HL-60 (cell line): ENCODE results near the gene MAGEA8.

ENCODE experiments used
- DNase-seq, 2 experiments: peaks; one replicate each; pipeline ENCODE4 v3.0.0-alpha.2; 2010 to 2020; ENCODE audit warnings: low read depth in 1 of 2, low spot score in 1 of 2
- H3K27ac ChIP-seq: fragments of 250-450 bp; sonication (Bioruptor Pico); replicated peaks from 2 replicates; pipeline ENCODE4 v1.5.1; 2020; ENCODE audit warnings: mild to moderate bottlenecking, moderate library complexity
- H3K27me3 ChIP-seq: fragments of 250-450 bp; sonication (Bioruptor Pico); 2 replicates; pipeline ENCODE4 v1.5.1; 2021; ENCODE audit warnings: mild to moderate bottlenecking, moderate library complexity; ENCODE audit not compliant: insufficient read depth, poor library complexity, severe bottlenecking
- H3K4me3 ChIP-seq: replicated peaks from 2 replicates; pipeline ENCODE4 v1.5.1; 2011; ENCODE audit warnings: mild to moderate bottlenecking, control low read depth, low read length; ENCODE audit not compliant: insufficient read depth
- CTCF ChIP-seq: IDR thresholded peaks from one replicate; pipeline ENCODE4 v1.5.1; 2011; ENCODE audit warnings: low read length, control low read depth, inconsistent platforms; ENCODE audit not compliant: insufficient read depth
- GABPA ChIP-seq: IDR thresholded peaks from 2 replicates; pipeline ENCODE4 v1.6.1; 2012; ENCODE audit warnings: low read depth
- POLR2AphosphoS5 ChIP-seq: IDR thresholded peaks from 2 replicates; pipeline ENCODE4 v1.6.1; 2012; ENCODE audit warnings: low read depth
- REST ChIP-seq: IDR thresholded peaks from 2 replicates; pipeline ENCODE4 v1.6.1; 2012; ENCODE audit warnings: low read depth; ENCODE audit not compliant: insufficient replicate concordance
- SPI1 ChIP-seq: IDR thresholded peaks from 2 replicates; pipeline ENCODE4 v1.6.1; 2012; ENCODE audit warnings: low read depth, mild to moderate bottlenecking, borderline replicate concordance

MAGEA8 gene

GRCh38 chrX:149837639-149838038, 43.3 kb upstream of the MAGEA8 start:
- no peaks in the 10 kb centered on the region for H3K27me3 ChIP-seq

GRCh38 chrX:149841929-149842328, 39.1 kb upstream of the MAGEA8 start:
- TF ChIP-seq POLR2AphosphoS5 (no peak), CTCF (no peak), GABPA (no peak), REST (no peak), SPI1 (no peak)
- no peak overlapping the region for H3K4me3 ChIP-seq

More at GRCh38 chrX:149837639-149838038, 43.3 kb upstream of the MAGEA8 start:
- Histone ChIP-seq H3K27ac (no peak overlapping the region), H3K4me3 (no peak overlapping the region)
- no peak for TF ChIP-seq CTCF
- no peak for TF ChIP-seq GABPA
- TF ChIP-seq POLR2AphosphoS5: no peak
- no peak for TF ChIP-seq REST
- TF ChIP-seq SPI1: no peak
- DNase-seq: no peak

GRCh38 chrX:149845385-149845784, 35.6 kb upstream of the MAGEA8 start:
- no peak for TF ChIP-seq POLR2AphosphoS5
- TF ChIP-seq CTCF: no peak
- no peak for TF ChIP-seq REST
- no peak for TF ChIP-seq SPI1
- no peak for TF ChIP-seq GABPA
- no peak for DNase-seq
- Histone ChIP-seq H3K4me3 (no peak overlapping the region), H3K27me3 (no peaks in the 10 kb centered on the region), H3K27ac (no peak overlapping the region)

More at GRCh38 chrX:149841929-149842328, 39.1 kb upstream of the MAGEA8 start:
- DNase-seq: no peak
- H3K27me3 ChIP-seq: no peaks in the 10 kb centered on the region
- no peak overlapping the region for H3K27ac ChIP-seq
